GM21367 (cell line): ENCODE measurements around the gene LSR.

Source experiments
- ATAC-seq: cut with Tn5 transposase; IDR thresholded peaks from one replicate; pipeline ENCODE4 v1.9.1; 2021; ENCODE audit not compliant: unreplicated experiment

The LSR gene

GRCh38 chr19:35265900-35266519 is 17.2 kb downstream of the LSR start:
- no peak for ATAC-seq

GRCh38 chr19:35266520-35267352 is 17.9 kb downstream of the LSR start:
- ATAC-seq, result no peak

- ATAC-seq, result no peak
These were observed 18.6 kb downstream of the LSR start for GRCh38 chr19:35267353-35267817.

GRCh38 chr19:35267818-35268535 is 19.2 kb downstream of the LSR start:
- peak; percentile 36 for ATAC-seq

- peak; percentile 16 for ATAC-seq
These were observed 20.0 kb downstream of the LSR start, which contains the start of gene USF2 for GRCh38 chr19:35268536-35269437. Gene USF2 (plus strand): TSS chr19:35268962. CDS start chr19:35269102, 140 bp downstream.

- peak; percentile 38 for ATAC-seq
These were observed 20.8 kb downstream of the LSR start for GRCh38 chr19:35269438-35270117.

- no peak for ATAC-seq
These were observed 21.6 kb downstream of the LSR start for GRCh38 chr19:35270381-35270811.

- ATAC-seq, result no peak
These were observed 22.7 kb downstream of the LSR start for GRCh38 chr19:35271546-35271945.

GRCh38 chr19:35272122-35272719 is 23.4 kb downstream of the LSR start:
- ATAC-seq, result no peak

- no peak for ATAC-seq
These were observed 24.3 kb downstream of the LSR start for GRCh38 chr19:35272954-35273649.

- ATAC-seq, result no peak
These were observed 25.0 kb downstream of the LSR start for GRCh38 chr19:35273686-35274259.

- no peak for ATAC-seq
These were observed 25.5 kb downstream of the LSR start for GRCh38 chr19:35274323-35274722.

GRCh38 chr19:35276706-35277281 is 28.0 kb downstream of the LSR start:
- ATAC-seq, result no peak

GRCh38 chr19:35278578-35279284 is 29.9 kb downstream of the LSR start:
- ATAC-seq, result no peak

GRCh38 chr19:35279374-35279773 is 30.6 kb downstream of the LSR start:
- no peak for ATAC-seq

- ATAC-seq, result no peak
These were observed 31.4 kb downstream of the LSR start for GRCh38 chr19:35279985-35280821.

- ATAC-seq, result no peak
These were observed 32.5 kb downstream of the LSR start for GRCh38 chr19:35281303-35281702.
